NCI-H1048 (cell line): Measurements from ENCODE around the gene NUCB1.
"Not testable (repeated sequence)": the region's sequence is repeated elsewhere in the genome, so short reads cannot be mapped to it uniquely, and the experiment has no call there.

ENCODE experiments used
- DNase-seq: peaks from one replicate; lab custom pipeline; 2025; lab: John Stamatoyannopoulos, UW

Gene NUCB1

GRCh38 chr19:48906324-48906723, 6.2 kb downstream of the NUCB1 start:
- no peak for DNase-seq

GRCh38 chr19:48907671-48908070, 7.6 kb downstream of the NUCB1 start:
- no peak for DNase-seq

- DNase-seq = not testable (repeated sequence)
These were observed 9.4 kb downstream of the NUCB1 start for GRCh38 chr19:48909424-48910077.

- DNase-seq = no peak
These were observed 10.7 kb downstream of the NUCB1 start for GRCh38 chr19:48910803-48911202.

- no peak for DNase-seq
These were observed 13.2 kb downstream of the NUCB1 start for GRCh38 chr19:48913114-48913889.

GRCh38 chr19:48914181-48914580, 14.1 kb downstream of the NUCB1 start:
- no peak for DNase-seq

- no peak for DNase-seq
These were observed 15.6 kb downstream of the NUCB1 start for GRCh38 chr19:48915757-48916156.

GRCh38 chr19:48918071-48918470, 18.0 kb downstream of the NUCB1 start:
- no peak for DNase-seq

GRCh38 chr19:48918801-48919247, 18.7 kb downstream of the NUCB1 start:
- DNase-seq = no peak

GRCh38 chr19:48919271-48919670, 19.2 kb downstream of the NUCB1 start:
- DNase-seq = not testable (repeated sequence)

- DNase-seq = no peak
These were observed 20.8 kb downstream of the NUCB1 start for GRCh38 chr19:48920949-48921348.

- DNase-seq = no peak
These were observed 21.8 kb downstream of the NUCB1 start for GRCh38 chr19:48921721-48922500.

- no peak for DNase-seq
These were observed 22.7 kb downstream of the NUCB1 start for GRCh38 chr19:48922548-48923490.

- no peak for DNase-seq
These were observed 25.2 kb downstream of the NUCB1 start for GRCh38 chr19:48925240-48925843.

- DNase-seq = not testable (repeated sequence)
These were observed 25.8 kb downstream of the NUCB1 start for GRCh38 chr19:48925890-48926289.

- no peak for DNase-seq
These were observed 26.8 kb downstream of the NUCB1 start for GRCh38 chr19:48926909-48927308.

GRCh38 chr19:48927692-48928091, 27.6 kb downstream of the NUCB1 start:
- DNase-seq = not testable (repeated sequence)

GRCh38 chr19:48928164-48929025, 28.3 kb downstream of the NUCB1 start:
- DNase-seq = no peak

GRCh38 chr19:48933382-48933932, 33.3 kb downstream of the NUCB1 start, which contains the start of gene DHDH:
DHDH (plus strand) TSS chr19:48933699; CDS start chr19:48933722, 23 bp downstream.
- DNase-seq = peak; percentile 86

GRCh38 chr19:48934837-48935236, 34.7 kb downstream of the NUCB1 start:
- DNase-seq = no peak
